Measurements from ENCODE around the gene FLAD1.

Gene FLAD1

GRCh38 chr1:155038602-155039307 is 55.6 kb downstream of the FLAD1 start:
- DNase-seq (ENCODE audit: low read depth), result no peak

GRCh38 chr1:155039308-155039669 is 56.1 kb downstream of the FLAD1 start:
- no peak for DNase-seq (ENCODE audit: low read depth)

- DNase-seq (ENCODE audit: low read depth), result no peak
Observed at GRCh38 chr1:155040358-155041093, 57.4 kb downstream of the FLAD1 start.

Measured in HS-27A (cell line).